Vagina (tissue), 2 donors: ENCODE measurements around the gene PRKAA2. TPM values are rescaled to one million over a fixed set of nuclear protein-coding genes. Genes with fewer than 3 reads are reported as not detected.

ENCODE experiments used
- DNase-seq, 2 donors: peaks; one replicate each; pipeline ENCODE4 v3.0.0-alpha.2; 2017; ENCODE audit errors: extremely low spot score in 2 of 2
- H3K27ac ChIP-seq: fragments of 200-600 bp; sonication (generic); one replicate; pipeline ENCODE4 v1.5.1; 2019
- H3K27me3 ChIP-seq: fragments of 200-600 bp; sonication (generic); one replicate; pipeline ENCODE4 v1.5.1; 2019
- H3K36me3 ChIP-seq, 2 donors: fragments of 200-600 bp; sonication (generic); one replicate each; pipeline ENCODE4 v1.5.1; 2017 to 2019
- H3K4me1 ChIP-seq: fragments of 200-600 bp; sonication (generic); one replicate; pipeline ENCODE4 v1.5.1; 2019
- H3K4me3 ChIP-seq, 2 donors: fragments of 200-600 bp; sonication (generic); 1 replicate in 1 of 2; 2 replicates in 1 of 2; pipeline ENCODE4 v1.5.1; 2016 to 2019
- H3K9me3 ChIP-seq: fragments of 200-600 bp; sonication (generic); one replicate; pipeline ENCODE4 v1.5.1; 2019
- CTCF ChIP-seq, 3 experiments: fragments of 450-650 bp in 2 of 3; fragments of 200-600 bp in 1 of 3; sonication (generic) in 1 of 3; IDR thresholded peaks; one replicate each; pipeline ENCODE4 v1.5.1; 2017 to 2019; ENCODE audit warnings: antibody characterized with exemption in 3 of 3, mild to moderate bottlenecking in 2 of 3, moderate library complexity in 2 of 3
- POLR2A ChIP-seq, 2 donors: fragments of 450-650 bp; IDR thresholded peaks; one replicate each; pipeline ENCODE4 v1.6.1; 2017; ENCODE audit warnings: antibody characterized with exemption in 2 of 2, mild to moderate bottlenecking in 2 of 2, moderate library complexity in 2 of 2
- POLR2AphosphoS5 ChIP-seq, 2 donors: sonication (generic); formaldehyde crosslinking; IDR thresholded peaks; one replicate each; pipeline ENCODE4 v1.9.0; 2017; ENCODE audit warnings: antibody characterized with exemption in 2 of 2, mild to moderate bottlenecking in 2 of 2, low read depth in 1 of 2; ENCODE audit not compliant: insufficient read depth in 1 of 2
- intact Hi-C: fragments of 100-400 bp; cut with DNase I; formaldehyde crosslinking; loops from one replicate; pipeline ENCODE4 v1.15.1; 2023
- total RNA-seq: library from RNA; depleted of rRNA; stranded (reverse); fragments of >200 nt; gene quantifications from one replicate; pipeline ENCODE4 v1.2.3, GENCODE V29; 2016

The PRKAA2 gene
- total RNA-seq, 1 donor from 2014 or later: 3.7 TPM

- no peaks in the 10 kb centered on the region for H3K9me3 ChIP-seq
- TF ChIP-seq CTCF (IDR thresholded peaks at IDR 0.05) (no peak), POLR2A (IDR thresholded peaks at IDR 0.05) (no peak), POLR2AphosphoS5 (IDR thresholded peaks at IDR 0.05; ENCODE audit: insufficient read depth in 1 of 2, low read depth in 1 of 2) (no peak)
- DNase-seq: no peak
- intact Hi-C loops: no loop called here
- no peak overlapping the region for H3K27ac ChIP-seq
- no peaks in the 10 kb centered on the region for H3K27me3 ChIP-seq
- H3K4me1 ChIP-seq: peaks cover 17% of the 10 kb centered on the region
- no peaks in the 10 kb centered on the region for H3K36me3 ChIP-seq
- no peak overlapping the region for H3K4me3 ChIP-seq
These were observed 1.5 kb downstream of the PRKAA2 start for GRCh38 chr1:56646611-56647010.

- Histone ChIP-seq H3K27me3 (no peaks in the 10 kb centered on the region), H3K4me1 (peaks cover 17% of the 10 kb centered on the region), H3K36me3 (no peaks in the 10 kb centered on the region), H3K27ac (no peak overlapping the region), H3K4me3 (no peak overlapping the region), H3K9me3 (no peaks in the 10 kb centered on the region)
- TF ChIP-seq POLR2A (IDR thresholded peaks at IDR 0.05): no peak
- no peak for TF ChIP-seq CTCF (IDR thresholded peaks at IDR 0.05)
- no peak for TF ChIP-seq POLR2AphosphoS5 (IDR thresholded peaks at IDR 0.05; ENCODE audit: insufficient read depth in 1 of 2, low read depth in 1 of 2)
- intact Hi-C loops: no loop called here
- no peak for DNase-seq
These were observed 2.0 kb downstream of the PRKAA2 start for GRCh38 chr1:56647106-56647505.

DNA sequence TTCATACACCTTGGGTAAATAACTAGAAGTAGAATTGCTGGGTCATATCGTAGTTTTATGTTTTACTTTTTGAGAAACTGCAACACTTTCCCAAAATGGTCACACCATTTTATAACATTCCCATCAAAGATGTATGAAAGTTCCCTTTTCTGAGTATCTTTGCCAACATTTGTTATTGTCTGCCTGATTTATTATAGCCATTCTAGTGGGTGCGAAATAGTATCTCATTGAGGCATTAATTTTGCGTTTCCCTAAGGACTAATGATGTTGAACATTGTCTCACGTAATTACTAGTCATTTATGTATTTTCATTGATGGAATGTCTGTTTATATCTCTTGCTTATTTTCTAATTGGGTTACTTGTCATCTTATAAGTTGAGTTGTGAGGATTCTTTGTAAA lies 3.4 kb downstream of the PRKAA2 start:
- intact Hi-C loops: no loop called here
- Histone ChIP-seq H3K36me3 (no peaks in the 10 kb centered on the region), H3K27me3 (no peaks in the 10 kb centered on the region), H3K4me3 (no peak overlapping the region), H3K4me1 (peaks cover 17% of the 10 kb centered on the region), H3K27ac (no peak overlapping the region), H3K9me3 (no peaks in the 10 kb centered on the region)
- no peak for DNase-seq
- no peak for TF ChIP-seq CTCF (IDR thresholded peaks at IDR 0.05)
- TF ChIP-seq POLR2AphosphoS5 (IDR thresholded peaks at IDR 0.05; ENCODE audit: insufficient read depth in 1 of 2, low read depth in 1 of 2): no peak
- no peak for TF ChIP-seq POLR2A (IDR thresholded peaks at IDR 0.05)

DNA sequence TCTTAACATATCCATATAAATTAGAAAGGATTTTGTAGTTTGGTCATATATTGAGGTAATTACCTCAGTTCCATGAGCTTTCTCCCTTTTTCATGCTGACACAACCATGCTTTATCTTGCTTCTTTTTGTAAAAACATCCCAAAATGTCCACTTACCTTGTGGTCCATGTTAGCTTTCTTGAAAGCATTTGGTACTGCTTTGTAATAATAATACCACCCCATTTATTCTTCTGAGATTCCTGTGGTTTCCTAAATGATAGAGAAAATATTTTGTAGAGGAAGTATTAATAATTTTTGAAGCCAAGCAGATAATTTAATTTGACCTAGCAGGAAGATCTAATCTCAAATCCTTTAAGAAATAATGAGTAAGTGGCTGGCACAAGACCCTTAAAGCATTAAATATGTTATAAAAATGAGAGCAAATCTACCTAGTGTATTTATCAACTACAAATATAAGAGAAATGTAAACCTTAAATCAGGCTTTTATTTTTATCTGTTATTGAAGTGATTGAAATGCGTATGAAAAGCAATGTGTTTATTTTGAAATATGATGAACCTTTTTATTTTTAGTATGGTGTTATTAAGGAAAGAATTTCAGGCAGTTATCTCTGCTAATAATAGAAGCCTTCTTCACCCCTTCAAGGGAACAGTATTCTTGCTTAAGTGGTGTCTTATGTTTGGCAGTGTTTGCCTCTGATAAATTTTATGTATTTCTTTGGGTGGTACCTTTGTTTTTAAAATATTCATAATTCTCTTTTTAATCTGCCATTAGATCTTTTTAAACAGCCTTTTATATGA lies 9.2 kb downstream of the PRKAA2 start:
- DNase-seq: no peak

More for the DNA sequence above, 9.2 kb downstream of the PRKAA2 start:
- intact Hi-C loops: no loop called here
- TF ChIP-seq POLR2AphosphoS5 (IDR thresholded peaks at IDR 0.05; ENCODE audit: insufficient read depth in 1 of 2, low read depth in 1 of 2) (no peak), POLR2A (IDR thresholded peaks at IDR 0.05) (no peak), CTCF (IDR thresholded peaks at IDR 0.05) (no peak)
- H3K4me3 ChIP-seq: no peak overlapping the region
- no peaks in the 10 kb centered on the region for H3K36me3 ChIP-seq
- H3K27ac ChIP-seq: no peak overlapping the region
- H3K4me1 ChIP-seq: no peaks in the 10 kb centered on the region
- H3K27me3 ChIP-seq: no peaks in the 10 kb centered on the region
- peaks cover 5% of the 10 kb centered on the region for H3K9me3 ChIP-seq
